SKM-1 treated with dmso at 0.1 percent for 144 hours (cell line): ENCODE measurements around the gene OR51I1.
A peak's percentile ranks its signal among the peaks of the same experiment; 100 is the strongest.

Experiments
- DNase-seq: peaks from one replicate; lab custom pipeline; 2025; ENCODE audit not compliant: unreplicated experiment; lab: John Stamatoyannopoulos, UW

OR51I1 gene

GRCh38 chr11:5441414-5441813 lies at the start of gene OR51I1:
Gene OR51I1 (minus strand): TSS chr11:5441514. CDS start chr11:5441514, 0 bp downstream.
- no peak for DNase-seq

DNA sequence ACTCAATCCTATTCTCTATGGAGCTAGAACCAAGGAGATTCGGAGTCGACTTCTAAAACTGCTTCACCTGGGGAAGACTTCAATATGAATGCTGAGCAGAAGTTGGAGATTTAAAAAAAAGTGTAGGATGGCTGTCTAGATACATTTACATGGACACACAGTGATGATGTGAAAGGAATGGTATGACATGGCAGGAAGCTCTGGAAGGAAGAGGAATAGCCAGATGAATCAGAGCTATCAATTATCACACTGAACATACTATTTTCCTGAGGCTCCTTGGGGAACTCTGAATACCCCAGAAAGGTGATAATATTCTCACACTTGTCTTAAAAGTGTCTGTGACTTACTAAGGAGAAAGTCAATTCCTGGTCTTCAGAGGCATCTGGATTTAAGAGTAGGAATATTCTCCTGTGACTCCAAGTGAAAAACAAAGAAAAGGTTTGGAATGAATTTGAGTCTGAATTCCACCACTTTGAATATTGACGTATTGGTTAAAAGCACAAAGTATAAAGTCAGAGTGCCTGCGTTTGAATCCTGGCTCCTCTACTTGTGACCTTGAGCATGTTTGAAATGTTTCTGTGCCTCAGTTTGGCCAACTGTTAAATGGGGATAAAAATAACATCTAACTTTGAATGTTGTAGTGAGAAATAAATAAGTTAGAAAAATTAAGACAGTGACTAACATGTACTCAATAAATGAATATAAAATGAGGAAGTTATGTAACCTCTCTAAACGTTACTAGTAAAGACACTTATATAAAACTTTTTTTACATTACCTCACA lies 48.5 kb upstream of the OR51I1 start:
- DNase-seq, result no peak

DNA sequence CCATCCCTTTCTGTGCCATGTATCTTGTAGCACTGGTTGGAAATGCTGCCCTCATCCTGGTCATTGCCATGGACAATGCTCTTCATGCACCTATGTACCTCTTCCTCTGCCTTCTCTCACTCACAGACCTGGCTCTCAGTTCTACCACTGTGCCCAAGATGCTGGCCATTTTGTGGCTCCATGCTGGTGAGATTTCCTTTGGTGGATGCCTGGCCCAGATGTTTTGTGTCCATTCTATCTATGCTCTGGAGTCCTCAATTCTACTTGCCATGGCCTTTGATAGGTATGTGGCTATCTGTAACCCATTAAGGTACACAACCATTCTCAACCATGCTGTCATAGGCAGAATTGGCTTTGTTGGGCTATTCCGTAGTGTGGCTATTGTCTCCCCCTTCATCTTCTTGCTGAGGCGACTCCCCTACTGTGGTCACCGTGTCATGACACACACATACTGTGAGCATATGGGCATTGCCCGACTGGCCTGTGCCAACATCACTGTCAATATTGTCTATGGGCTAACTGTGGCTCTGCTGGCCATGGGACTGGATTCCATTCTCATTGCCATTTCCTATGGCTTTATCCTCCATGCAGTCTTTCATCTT lies 47.6 kb upstream of the OR51I1 start:
- DNase-seq, result no peak

- no peak for DNase-seq
These were observed 47.1 kb upstream of the OR51I1 start, which contains the start of gene OR52D1 for GRCh38 chr11:5488385-5488784. Gene OR52D1 (plus strand): TSS chr11:5488685. CDS start chr11:5488707, 22 bp downstream.

DNA sequence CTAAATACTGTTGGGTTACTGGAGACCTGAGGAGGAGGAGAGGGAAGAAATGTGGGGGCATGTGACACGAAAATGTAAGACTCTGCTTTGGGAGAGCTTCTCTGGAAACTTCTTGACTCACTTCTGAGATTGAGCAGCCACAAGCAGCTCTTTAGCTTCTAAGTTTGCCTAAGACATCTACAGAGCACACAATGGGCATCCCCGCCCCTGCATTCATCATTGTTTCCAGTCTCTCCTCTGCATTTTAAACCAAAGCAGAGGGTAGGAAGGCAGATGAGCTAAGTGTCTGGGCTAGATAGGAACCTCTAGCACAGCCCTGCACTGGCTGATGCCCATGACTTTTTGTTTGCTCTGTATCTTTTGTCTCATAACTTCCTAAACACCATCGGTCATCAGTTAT lies 45.1 kb upstream of the OR51I1 start:
- DNase-seq, result no peak

GRCh38 chr11:5486003-5486402 lies 44.7 kb upstream of the OR51I1 start:
- no peak for DNase-seq

GRCh38 chr11:5476186-5476819 lies 35.0 kb upstream of the OR51I1 start:
- DNase-seq, result peak; percentile 13

GRCh38 chr11:5473921-5474320 lies 32.6 kb upstream of the OR51I1 start:
- no peak for DNase-seq

DNA sequence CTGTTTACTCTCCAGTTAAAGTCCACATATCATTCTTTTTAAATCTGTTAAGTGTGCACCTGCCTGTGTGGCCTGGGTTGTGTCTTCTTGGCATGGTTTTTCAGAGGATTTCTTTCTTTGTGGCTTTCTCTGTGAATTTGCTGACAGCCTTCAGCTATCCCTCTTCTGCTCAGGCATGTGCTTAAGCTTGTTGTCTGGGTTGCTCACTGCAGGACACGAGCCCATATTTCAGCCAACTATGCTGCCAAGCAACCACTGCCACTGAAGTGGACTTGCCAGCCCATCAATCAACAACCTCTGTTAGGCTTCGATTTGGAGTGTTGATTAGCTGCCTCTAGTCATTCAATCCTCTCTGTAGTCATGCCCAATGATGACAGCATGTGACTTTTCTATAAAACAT lies 26.2 kb upstream of the OR51I1 start:
- DNase-seq, result no peak

DNA sequence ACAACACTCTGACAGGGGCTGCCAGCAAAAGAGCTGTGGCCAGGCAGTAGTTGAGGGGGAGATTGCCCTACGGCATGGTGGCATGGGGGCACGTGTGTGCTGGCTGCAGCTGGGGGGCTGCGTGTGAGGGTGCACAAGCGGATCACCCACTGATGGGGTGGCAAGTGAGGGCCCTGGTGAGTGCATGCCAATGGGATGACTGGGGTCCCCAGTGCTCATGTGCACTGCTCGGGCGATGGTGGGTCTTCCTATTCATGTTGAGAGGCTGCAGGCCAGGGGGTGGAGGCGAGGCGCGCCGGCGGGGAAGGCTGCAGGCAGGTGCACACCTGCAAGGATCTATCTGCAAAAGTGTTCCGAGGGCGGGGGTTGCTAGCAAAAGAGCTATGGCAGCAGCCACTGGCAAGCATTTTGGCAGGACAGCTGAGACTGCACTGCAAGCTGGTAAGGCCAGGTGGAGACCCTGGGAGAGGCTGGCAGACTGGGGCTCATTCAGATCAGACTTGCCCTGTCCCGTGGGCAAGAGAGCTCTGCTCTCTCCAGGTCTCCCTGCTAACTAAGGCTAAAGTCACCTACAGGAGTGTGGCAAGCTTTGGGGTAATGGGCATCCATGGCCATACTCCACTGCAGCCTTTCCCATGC lies 19.8 kb upstream of the OR51I1 start:
- no peak for DNase-seq

- DNase-seq, result no peak
These were observed 8.1 kb upstream of the OR51I1 start for GRCh38 chr11:5449432-5449831.

- no peak for DNase-seq
These were observed 7.7 kb upstream of the OR51I1 start, which contains the start of gene OR51I2 for GRCh38 chr11:5449023-5449422. Gene OR51I2 (plus strand): TSS chr11:5449323. CDS start chr11:5453489, 4,166 bp downstream.

- no peak for DNase-seq
These were observed 2.6 kb upstream of the OR51I1 start for GRCh38 chr11:5443835-5444393.

- no peak for DNase-seq
These were observed 18.2 kb downstream of the OR51I1 start for GRCh38 chr11:5423131-5423530.

DNA sequence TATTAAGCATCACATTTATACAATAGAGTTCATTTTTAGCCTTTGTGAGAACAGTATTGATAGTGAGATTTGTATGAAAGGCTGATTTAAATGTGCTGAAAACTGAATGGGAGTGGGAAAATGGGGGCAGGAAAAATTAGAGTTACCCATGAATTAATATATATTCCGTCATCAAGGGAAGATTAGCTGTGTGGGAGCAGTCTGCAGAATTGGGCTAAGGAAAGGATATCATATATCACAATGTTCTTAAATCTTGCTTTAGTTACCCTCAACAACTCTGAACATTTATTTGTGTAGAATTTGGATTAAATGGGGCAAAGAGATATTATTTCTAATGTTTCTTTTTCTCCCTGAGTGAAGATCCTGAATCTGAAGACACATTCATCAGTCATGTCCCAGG lies 19.5 kb downstream of the OR51I1 start, which contains the start of gene OR51Q1:
Gene OR51Q1 (plus strand): TSS at position 301 of the 400 bp plus-strand sequence. CDS start 90 bp downstream, at position 391.
- no peak for DNase-seq

- no peak for DNase-seq
These were observed 20.3 kb downstream of the OR51I1 start for GRCh38 chr11:5420993-5421392.

- DNase-seq, result no peak
These were observed 36.1 kb downstream of the OR51I1 start for GRCh38 chr11:5405173-5405572.

GRCh38 chr11:5398936-5399335 lies 42.4 kb downstream of the OR51I1 start:
- no peak for DNase-seq

DNA sequence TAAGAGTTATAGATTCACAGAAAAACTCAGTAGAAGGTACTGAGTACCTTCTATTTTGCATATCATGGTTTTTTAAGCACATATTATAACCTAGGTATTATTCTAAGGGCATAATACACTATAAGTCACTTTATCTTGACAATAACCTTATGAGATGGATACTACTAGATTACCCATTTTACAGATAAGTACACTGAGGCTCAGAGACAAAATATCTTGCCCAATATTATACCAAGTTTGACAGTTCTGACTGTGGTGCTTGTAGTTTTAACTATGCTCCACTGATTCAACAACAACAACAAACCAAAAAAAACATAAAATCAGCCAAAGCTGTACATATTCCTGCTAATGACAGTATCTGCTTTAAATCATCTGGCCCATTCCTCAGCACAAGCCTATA lies 47.2 kb downstream of the OR51I1 start:
- DNase-seq, result no peak
